Spleen (tissue), 7 donors: ENCODE results near the gene AUP1.

ENCODE experiments used
- CTCF ChIP-seq, 11 experiments: fragments of 200-600 bp in 7 of 11; fragments of 450-650 bp in 4 of 11; sonication (generic) in 4 of 11; IDR thresholded peaks in 8 of 11; conservative IDR thresholded peaks in 3 of 11; 1 replicate in 7 of 11; 2 replicates in 4 of 11; pipeline versions ENCODE4 v1.4.0 to v1.8.0; 2016 to 2021; ENCODE audit warnings: antibody characterized with exemption in 11 of 11, inconsistent platforms in 4 of 11, mild to moderate bottlenecking in 1 of 11
- POLR2AphosphoS5 ChIP-seq, 3 donors: sonication (generic); formaldehyde crosslinking; IDR thresholded peaks; one replicate each; pipeline ENCODE4 v1.5.1; 2017; ENCODE audit warnings: antibody characterized with exemption in 3 of 3
- donor health status: DM: no; HTN: no; CAD: no; lungs with moderate emphysema.
- donor health status: DM: no; HTN: no; CAD: no.
- donor health status: DM: no; HTN: no; CAD: no.

GRCh38 chr2:74499940-74500577, 29.4 kb downstream of the AUP1 start:
- TF ChIP-seq CTCF (IDR thresholded peaks at IDR 0.05 in 8 of 11, conservative IDR thresholded peaks at IDR 0.05 in 3 of 11) (no peak), POLR2AphosphoS5 (IDR thresholded peaks at IDR 0.05) (no peak)
